ENCODE data around the gene DNASE1L1.

DNASE1L1 gene, protein sequence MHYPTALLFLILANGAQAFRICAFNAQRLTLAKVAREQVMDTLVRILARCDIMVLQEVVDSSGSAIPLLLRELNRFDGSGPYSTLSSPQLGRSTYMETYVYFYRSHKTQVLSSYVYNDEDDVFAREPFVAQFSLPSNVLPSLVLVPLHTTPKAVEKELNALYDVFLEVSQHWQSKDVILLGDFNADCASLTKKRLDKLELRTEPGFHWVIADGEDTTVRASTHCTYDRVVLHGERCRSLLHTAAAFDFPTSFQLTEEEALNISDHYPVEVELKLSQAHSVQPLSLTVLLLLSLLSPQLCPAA

DNA sequence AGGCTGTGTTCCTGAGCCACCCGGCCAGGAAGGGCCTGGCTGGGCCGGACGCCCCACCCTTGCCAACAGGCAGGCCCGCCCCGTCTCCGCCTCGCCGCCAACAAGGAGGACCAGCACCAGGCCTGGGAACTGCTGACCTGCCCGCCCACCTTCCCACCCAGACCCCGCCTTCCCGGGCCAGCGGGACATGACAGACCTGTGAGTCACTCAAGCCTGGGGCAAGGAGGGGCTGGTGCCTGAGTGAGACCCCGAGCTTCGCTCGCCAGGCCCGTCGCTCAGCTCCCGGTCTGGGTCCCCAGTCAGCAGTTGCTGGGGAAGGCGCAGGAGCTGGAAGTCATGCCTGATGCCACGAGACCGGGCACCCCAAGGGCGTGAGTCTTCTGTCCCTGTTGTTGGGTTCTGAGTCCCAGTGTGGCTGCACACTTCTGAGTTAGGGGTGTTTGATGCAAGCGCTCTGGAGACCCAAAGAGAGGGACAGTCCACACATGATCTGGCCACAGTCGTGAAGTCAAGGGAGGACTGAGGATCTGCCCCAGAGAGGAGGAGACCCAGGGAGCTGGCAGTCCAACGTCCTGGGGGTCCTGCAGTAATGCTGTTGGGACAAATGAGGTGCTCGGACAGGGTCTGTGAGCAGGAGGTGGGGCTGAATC is at the start of gene DNASE1L1:
TSS of gene DNASE1L1 (minus strand) at position 33 of the 650 bp plus-strand sequence. CDS start 3,686 bp downstream, outside the sequence.
- H3K36me3 Mint-ChIP-seq: no peaks in the 10 kb centered on the region

DNA sequence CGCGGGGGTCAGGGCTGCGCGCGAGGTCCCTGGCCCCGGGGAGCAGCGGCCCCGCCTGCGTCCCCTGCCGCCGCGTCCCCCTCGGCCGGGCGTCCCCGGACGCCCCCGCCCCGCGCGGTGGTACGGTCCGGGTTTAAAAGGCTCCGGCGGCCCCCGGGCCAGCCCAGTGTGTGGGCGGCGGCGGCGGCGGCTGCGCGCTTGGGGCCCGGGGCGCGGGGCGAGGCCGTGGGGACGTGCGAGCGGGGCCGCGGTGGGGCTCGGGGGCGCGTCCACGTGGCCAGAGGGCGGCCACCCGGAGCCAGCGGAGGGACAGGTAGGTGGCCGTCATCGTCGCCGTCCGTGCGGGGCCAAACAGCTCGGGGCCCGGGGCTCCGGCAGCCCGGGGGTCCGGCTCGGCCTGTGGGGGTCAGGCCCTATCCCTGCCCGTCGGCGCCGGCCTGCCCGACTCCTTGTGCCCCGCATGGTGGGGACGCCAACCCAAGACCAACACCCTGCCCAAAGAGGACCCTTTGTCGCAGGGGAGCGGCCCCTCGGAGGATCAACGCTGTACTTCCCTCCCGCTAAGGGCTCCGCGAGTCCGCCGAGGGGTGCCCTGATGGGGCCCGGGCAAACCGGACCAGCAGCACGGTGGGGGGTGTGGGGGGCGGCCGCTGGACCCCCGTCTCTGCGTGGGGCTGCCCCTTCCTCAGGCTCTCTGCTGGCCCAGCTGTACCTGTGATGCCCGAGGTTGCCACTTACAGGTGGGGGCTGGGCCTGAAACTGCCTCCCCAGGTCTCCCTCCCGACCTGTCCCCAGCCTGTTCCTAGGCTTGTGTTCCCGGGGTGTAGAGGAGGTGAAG is 49.3 kb upstream of the DNASE1L1 start, which contains the start of gene PLXNA3:
TSS of gene PLXNA3 (plus strand) at position 166 of the 838 bp plus-strand sequence. CDS start 1,903 bp downstream, outside the sequence.
- peak within 1 kb of the TSS; percentile 97 for H3K27ac Mint-ChIP-seq
- H3K36me3 Mint-ChIP-seq: peaks cover 1% of the 10 kb centered on the region

More for the DNA sequence above, at the start of gene DNASE1L1:
- Mint-ChIP-seq H3K27me3 (no peaks in the 10 kb centered on the region), H3K4me3 (peak within 1 kb of the TSS; percentile 69), H3K9me3 (no peaks in the 10 kb centered on the region), H3K4me1 (peaks cover 16% of the 10 kb centered on the region), H3K27ac (no peak within 1 kb of the TSS)

GRCh38 chrX:154457491-154458115 is 48.5 kb upstream of the DNASE1L1 start:
- H3K9me3 Mint-ChIP-seq: no peaks in the 10 kb centered on the region

More for the DNA sequence above, 49.3 kb upstream of the DNASE1L1 start, which contains the start of gene PLXNA3:
- peaks cover 5% of the 10 kb centered on the region for H3K4me1 Mint-ChIP-seq
- H3K27me3 Mint-ChIP-seq: no peaks in the 10 kb centered on the region
- no peaks in the 10 kb centered on the region for H3K9me3 Mint-ChIP-seq
- peak within 1 kb of the TSS; percentile 91 for H3K4me3 Mint-ChIP-seq

GRCh38 chrX:154452823-154453222 is 43.8 kb upstream of the DNASE1L1 start:
- Mint-ChIP-seq H3K27me3 (no peaks in the 10 kb centered on the region), H3K36me3 (no peaks in the 10 kb centered on the region), H3K9me3 (no peaks in the 10 kb centered on the region), H3K27ac (peak overlapping the region; percentile 8), H3K4me1 (peaks cover 5% of the 10 kb centered on the region), H3K4me3 (no peak overlapping the region)

More at GRCh38 chrX:154457491-154458115, 48.5 kb upstream of the DNASE1L1 start:
- Mint-ChIP-seq H3K36me3 (peaks cover 1% of the 10 kb centered on the region), H3K27me3 (no peaks in the 10 kb centered on the region), H3K4me1 (peaks cover 5% of the 10 kb centered on the region), H3K4me3 (peak overlapping the region; percentile 91), H3K27ac (peak overlapping the region; percentile 97)

GRCh38 chrX:154450312-154450711 is 41.3 kb upstream of the DNASE1L1 start:
- no peak overlapping the region for H3K27ac Mint-ChIP-seq
- H3K4me3 Mint-ChIP-seq: no peak overlapping the region
- no peaks in the 10 kb centered on the region for H3K4me1 Mint-ChIP-seq
- H3K27me3 Mint-ChIP-seq: no peaks in the 10 kb centered on the region
- no peaks in the 10 kb centered on the region for H3K9me3 Mint-ChIP-seq
- H3K36me3 Mint-ChIP-seq: no peaks in the 10 kb centered on the region

DNA sequence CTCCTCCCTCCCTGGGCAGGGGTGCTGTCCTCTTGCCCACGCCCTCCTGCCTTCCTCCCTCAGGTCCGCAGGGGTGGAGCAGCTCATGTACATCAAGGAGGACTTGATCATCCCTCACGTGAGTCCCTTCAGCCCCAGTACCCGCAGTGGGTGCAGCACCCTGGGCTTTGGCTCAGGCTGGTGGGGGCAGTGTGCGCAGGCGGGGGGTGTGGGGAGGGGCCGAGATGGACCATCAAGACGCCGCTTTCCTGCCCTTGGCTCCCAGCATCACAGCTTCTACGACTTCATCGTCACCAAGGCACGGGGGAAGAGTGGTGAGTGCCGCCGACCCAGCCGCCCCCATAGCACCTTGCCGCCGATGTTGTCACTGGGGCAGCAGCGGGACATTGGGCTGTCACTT is 40.6 kb upstream of the DNASE1L1 start:
- no peaks in the 10 kb centered on the region for H3K27me3 Mint-ChIP-seq
- H3K4me3 Mint-ChIP-seq: no peak overlapping the region
- H3K4me1 Mint-ChIP-seq: no peaks in the 10 kb centered on the region
- no peaks in the 10 kb centered on the region for H3K9me3 Mint-ChIP-seq
- H3K27ac Mint-ChIP-seq: no peak overlapping the region
- no peaks in the 10 kb centered on the region for H3K36me3 Mint-ChIP-seq

GRCh38 chrX:154448484-154448883 is 39.4 kb upstream of the DNASE1L1 start:
- Mint-ChIP-seq H3K4me3 (no peak overlapping the region), H3K4me1 (peaks cover 1% of the 10 kb centered on the region), H3K27ac (no peak overlapping the region), H3K27me3 (no peaks in the 10 kb centered on the region), H3K9me3 (no peaks in the 10 kb centered on the region), H3K36me3 (no peaks in the 10 kb centered on the region)

DNA sequence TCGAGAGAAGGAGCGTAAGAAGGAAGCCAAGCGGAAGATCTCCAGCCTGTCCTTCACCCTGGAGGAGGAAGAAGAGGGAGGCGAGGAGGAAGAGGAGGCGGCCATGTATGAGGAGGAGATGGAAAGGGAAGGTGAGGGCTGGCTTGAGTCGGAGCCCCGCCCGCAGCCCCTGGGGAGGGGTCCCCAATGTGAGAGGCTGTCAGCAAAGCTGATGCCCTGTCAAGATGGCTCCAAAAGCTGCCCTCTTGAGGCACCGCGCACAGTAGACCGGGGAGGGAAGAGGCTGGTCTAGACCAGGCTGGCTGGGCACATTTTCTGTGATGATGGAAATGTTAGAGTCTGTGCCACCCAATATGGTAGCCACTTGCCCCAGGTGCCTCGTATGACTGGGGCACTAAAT is 37.4 kb upstream of the DNASE1L1 start:
- H3K27me3 Mint-ChIP-seq: no peaks in the 10 kb centered on the region
- H3K4me3 Mint-ChIP-seq: no peak overlapping the region
- no peak overlapping the region for H3K27ac Mint-ChIP-seq
- peaks cover 12% of the 10 kb centered on the region for H3K4me1 Mint-ChIP-seq
- H3K9me3 Mint-ChIP-seq: no peaks in the 10 kb centered on the region
- H3K36me3 Mint-ChIP-seq: no peaks in the 10 kb centered on the region

DNA sequence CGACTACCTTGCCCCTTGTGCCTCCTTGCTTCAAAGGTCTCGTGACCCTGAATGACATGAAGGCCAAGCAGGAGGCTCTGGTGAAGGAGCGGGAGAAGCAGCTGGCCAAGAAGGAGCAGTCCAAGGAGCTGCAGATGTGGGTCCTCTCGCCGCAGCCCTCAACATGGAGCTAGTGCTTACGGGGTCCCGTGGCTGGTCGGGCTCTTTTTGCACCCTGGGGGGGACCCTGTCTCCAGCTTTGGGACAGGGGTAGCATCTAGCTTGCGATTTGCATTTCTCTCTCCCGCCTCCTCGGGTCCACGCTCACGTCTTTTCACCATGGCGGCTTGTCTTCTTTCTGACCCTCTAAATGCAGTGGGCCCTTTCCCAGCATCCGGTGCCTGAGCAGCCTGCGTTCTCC is 36.7 kb upstream of the DNASE1L1 start:
- Mint-ChIP-seq H3K4me3 (no peak overlapping the region), H3K4me1 (peaks cover 13% of the 10 kb centered on the region), H3K27me3 (no peaks in the 10 kb centered on the region), H3K27ac (no peak overlapping the region), H3K9me3 (no peaks in the 10 kb centered on the region), H3K36me3 (no peaks in the 10 kb centered on the region)

DNA sequence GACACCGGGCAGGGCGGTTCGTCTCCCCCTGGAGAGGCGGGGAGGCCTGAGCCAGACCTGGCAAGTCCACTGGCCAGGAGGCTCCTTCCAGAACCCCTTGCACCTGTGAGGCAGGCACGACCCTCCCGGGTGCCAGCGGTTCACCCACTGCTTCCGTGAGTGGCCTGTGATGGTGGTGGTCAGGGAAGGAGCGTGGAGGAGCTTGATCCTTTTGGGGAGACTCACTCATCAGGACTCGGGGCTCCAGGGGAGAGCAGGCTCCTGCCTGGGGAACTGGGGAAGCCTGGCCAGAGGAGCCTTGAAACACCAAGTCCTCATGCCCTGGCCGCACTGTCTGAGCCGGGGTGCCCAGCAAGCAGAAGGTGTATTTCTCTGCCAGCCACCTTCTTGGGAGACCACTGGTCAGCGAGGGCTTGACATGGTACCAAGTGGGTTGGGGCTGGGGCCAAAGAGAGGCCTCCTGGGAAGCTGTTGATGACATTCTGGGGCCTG is 35.7 kb upstream of the DNASE1L1 start:
- Mint-ChIP-seq H3K9me3 (no peaks in the 10 kb centered on the region), H3K4me1 (peaks cover 13% of the 10 kb centered on the region), H3K4me3 (peak overlapping the region; percentile 39), H3K36me3 (no peaks in the 10 kb centered on the region), H3K27me3 (no peaks in the 10 kb centered on the region), H3K27ac (no peak overlapping the region)

- no peaks in the 10 kb centered on the region for H3K9me3 Mint-ChIP-seq
- no peaks in the 10 kb centered on the region for H3K27me3 Mint-ChIP-seq
- H3K4me3 Mint-ChIP-seq: peak within 1 kb of the TSS; percentile 73
- no peaks in the 10 kb centered on the region for H3K36me3 Mint-ChIP-seq
- peaks cover 13% of the 10 kb centered on the region for H3K4me1 Mint-ChIP-seq
- peak within 1 kb of the TSS; percentile 41 for H3K27ac Mint-ChIP-seq
Measured at GRCh38 chrX:154443992-154444754, 35.1 kb upstream of the DNASE1L1 start, which contains the start of gene FAM50A. FAM50A (plus strand) TSS chrX:154444141; CDS start chrX:154444236, 95 bp downstream.

- Mint-ChIP-seq H3K27me3 (no peaks in the 10 kb centered on the region), H3K9me3 (no peaks in the 10 kb centered on the region), H3K27ac (peak overlapping the region; percentile 35), H3K36me3 (no peaks in the 10 kb centered on the region), H3K4me1 (peaks cover 16% of the 10 kb centered on the region), H3K4me3 (peak overlapping the region; percentile 73)
Measured at GRCh38 chrX:154443479-154443910, 34.4 kb upstream of the DNASE1L1 start.

DNA sequence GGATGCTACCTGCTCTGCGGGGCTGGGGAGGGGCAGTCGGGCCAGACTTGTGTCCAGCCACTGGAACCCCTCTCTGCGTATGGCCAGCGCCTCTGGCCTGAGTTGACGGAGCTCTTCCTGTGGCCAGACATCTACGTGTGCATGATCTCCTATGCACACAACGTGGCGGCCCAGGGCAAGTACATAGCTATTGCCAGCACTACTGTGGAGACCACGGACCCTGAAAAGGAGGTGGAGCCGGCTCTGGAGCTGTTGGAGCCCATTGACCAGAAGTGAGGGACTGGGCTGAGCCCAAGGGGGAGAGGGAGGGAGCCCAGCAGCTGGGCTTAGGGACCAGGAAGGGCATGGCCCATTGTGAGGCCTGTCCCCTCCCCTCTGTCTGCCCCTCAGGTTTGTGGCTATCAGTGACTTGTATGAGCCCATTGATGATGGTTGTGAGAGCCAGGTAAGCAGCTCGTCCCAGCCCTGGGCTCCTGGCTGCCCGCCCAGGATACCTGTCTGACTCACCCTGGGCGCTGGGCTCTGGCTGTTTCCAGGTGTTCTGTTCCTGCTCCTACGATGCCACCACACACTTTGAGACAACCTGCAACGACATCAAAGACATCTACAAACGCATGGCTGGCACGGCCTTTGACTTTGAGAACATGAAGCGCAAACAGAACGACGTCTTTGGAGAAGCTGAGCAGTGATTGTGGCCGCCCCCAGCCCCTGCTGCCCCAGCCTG is 33.1 kb upstream of the DNASE1L1 start:
- no peak overlapping the region for H3K4me3 Mint-ChIP-seq
- no peaks in the 10 kb centered on the region for H3K27me3 Mint-ChIP-seq
- peaks cover 20% of the 10 kb centered on the region for H3K4me1 Mint-ChIP-seq
- H3K9me3 Mint-ChIP-seq: no peaks in the 10 kb centered on the region
- no peaks in the 10 kb centered on the region for H3K36me3 Mint-ChIP-seq
- H3K27ac Mint-ChIP-seq: no peak overlapping the region

DNA sequence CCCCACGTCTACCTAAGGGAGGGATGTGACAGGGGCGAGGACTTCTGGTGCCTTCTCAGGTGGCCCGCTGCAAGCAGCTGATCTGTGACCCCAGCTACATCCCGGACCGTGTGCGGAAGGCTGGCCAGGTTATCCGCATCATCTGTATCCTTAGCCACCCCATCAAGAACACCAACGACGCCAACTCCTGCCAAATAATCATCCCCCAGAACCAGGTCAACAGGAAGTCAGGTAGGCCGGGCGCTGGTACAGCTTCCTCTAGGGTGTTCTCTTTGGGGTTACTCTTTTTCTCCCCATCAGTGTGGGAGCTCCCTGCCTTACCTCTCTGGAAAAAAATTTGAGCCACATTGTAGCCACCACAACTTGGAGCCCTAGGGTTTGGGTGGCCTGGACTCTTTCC is 32.5 kb upstream of the DNASE1L1 start:
- H3K36me3 Mint-ChIP-seq: no peaks in the 10 kb centered on the region
- H3K4me1 Mint-ChIP-seq: peaks cover 20% of the 10 kb centered on the region
- H3K9me3 Mint-ChIP-seq: no peaks in the 10 kb centered on the region
- H3K27me3 Mint-ChIP-seq: no peaks in the 10 kb centered on the region
- H3K4me3 Mint-ChIP-seq: no peak overlapping the region
- H3K27ac Mint-ChIP-seq: peak overlapping the region; percentile 30

Measured in activated naive CD4-positive, alpha-beta T cell treated with anti-CD3 and anti-CD28 coated beads, Interleukin-2, amount 50 U/mL, for 24 hours (primary cell).